ENCODE results near the gene FAAP20.
A peak's percentile ranks its signal among the peaks of the same experiment; 100 is the strongest.

The FAAP20 gene

DNA sequence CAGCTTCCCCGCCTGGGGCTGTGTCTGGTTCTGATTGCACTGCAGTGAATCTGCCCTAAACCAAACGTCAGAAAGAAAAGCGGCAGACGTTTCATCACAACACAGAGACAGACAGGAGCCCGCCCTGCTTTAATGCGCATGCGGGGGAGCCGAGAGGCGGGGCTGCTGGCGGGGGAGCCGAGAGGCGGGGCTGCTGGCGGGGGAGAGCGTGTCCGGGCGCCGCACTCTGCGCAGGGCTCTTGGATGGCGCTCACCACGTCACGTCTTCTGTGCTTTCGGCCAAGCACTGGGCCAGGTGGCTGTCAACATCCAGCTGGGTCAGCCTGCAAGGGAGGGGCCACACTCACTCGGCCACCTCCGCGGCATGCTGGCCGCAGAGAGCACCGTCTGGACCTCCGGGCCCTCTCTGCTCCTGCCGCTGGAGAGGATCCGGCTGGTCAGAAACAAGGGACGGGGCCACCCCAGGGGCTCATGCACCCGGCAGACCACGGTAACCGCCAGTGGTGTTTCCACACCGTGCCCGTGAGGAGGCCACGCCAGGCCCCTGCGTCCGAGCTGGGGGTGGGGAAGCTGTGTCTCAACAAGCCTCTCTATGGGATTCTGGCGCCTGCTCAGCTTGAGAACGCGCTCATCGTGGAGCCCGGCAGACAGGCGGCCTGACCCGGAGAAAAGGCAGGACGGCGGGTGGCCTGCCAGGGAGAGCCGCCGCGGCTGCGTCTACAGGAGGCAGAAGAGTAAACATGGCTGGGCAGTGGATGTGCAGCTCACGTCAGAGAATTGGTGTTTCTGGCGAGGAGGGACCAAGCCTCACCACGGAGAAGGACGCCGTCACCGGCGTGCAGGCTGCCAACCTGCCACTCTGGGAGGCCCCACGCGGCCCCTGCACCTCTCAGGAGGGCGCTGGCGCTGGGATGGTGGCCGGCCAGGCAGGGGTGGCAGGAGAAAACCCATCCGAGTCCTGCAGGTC, 4.8 kb downstream of the FAAP20 start:
- peaks cover 19% of the 10 kb centered on the region for H3K4me1 Mint-ChIP-seq
- H3K27me3 Mint-ChIP-seq (ENCODE audit: low read depth): no peaks in the 10 kb centered on the region
- no peaks in the 10 kb centered on the region for H3K9me3 Mint-ChIP-seq
- H3K36me3 Mint-ChIP-seq (ENCODE audit: low read depth): peaks cover 7% of the 10 kb centered on the region
- H3K4me3 Mint-ChIP-seq: peak overlapping the region; percentile 80 to 85 (median 83)
- peak overlapping the region; percentile 90 to 98 (median 96) for H3K27ac Mint-ChIP-seq
- no peak for TF ChIP-seq CTCF (IDR thresholded peaks at IDR 0.05; ENCODE audit: unreplicated experiment in 3 of 3)

GRCh38 chr1:2188336-2188735, 6.2 kb downstream of the FAAP20 start:
- TF ChIP-seq CTCF (IDR thresholded peaks at IDR 0.05; ENCODE audit: unreplicated experiment in 3 of 3): no peak
- Mint-ChIP-seq H3K36me3 (ENCODE audit: low read depth) (peaks cover 15% of the 10 kb centered on the region), H3K4me3 (peak overlapping the region in 1 of 3 experiments; percentile 29), H3K9me3 (no peaks in the 10 kb centered on the region), H3K27ac (peak overlapping the region in 2 of 3 experiments; percentile 28 to 66), H3K4me1 (peaks cover 19% of the 10 kb centered on the region), H3K27me3 (ENCODE audit: low read depth) (peaks cover 4% of the 10 kb centered on the region)

- Mint-ChIP-seq H3K4me3 (no peak overlapping the region), H3K4me1 (peaks cover 16% of the 10 kb centered on the region), H3K36me3 (ENCODE audit: low read depth) (peaks cover 22% of the 10 kb centered on the region), H3K27me3 (ENCODE audit: low read depth) (peaks cover 4% of the 10 kb centered on the region), H3K27ac (no peak overlapping the region), H3K9me3 (no peaks in the 10 kb centered on the region)
- no peak for TF ChIP-seq CTCF (IDR thresholded peaks at IDR 0.05; ENCODE audit: unreplicated experiment in 3 of 3)
Observed at GRCh38 chr1:2187619-2188018, 7.0 kb downstream of the FAAP20 start.

DNA sequence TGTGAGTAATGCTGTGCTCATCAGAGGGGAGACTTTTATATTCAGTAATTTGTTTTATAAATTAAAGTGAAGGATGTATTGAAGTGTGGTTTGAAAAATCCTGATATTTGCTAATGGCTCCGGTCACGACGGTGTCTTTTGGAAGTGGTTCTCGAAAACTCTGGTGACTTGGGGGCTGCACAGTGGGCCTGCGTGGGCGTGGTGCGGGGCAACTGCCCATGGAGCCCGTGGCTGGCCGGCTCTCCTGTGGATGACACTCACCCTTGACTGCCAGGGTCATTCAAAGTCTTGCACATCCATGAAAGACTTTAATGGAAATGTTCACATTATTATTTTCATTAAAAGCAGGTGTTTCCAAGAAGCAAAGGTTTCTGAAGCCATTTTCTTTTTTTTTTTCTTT, 7.7 kb downstream of the FAAP20 start:
- Mint-ChIP-seq H3K27me3 (ENCODE audit: low read depth) (peaks cover 4% of the 10 kb centered on the region), H3K4me3 (no peak overlapping the region), H3K27ac (no peak overlapping the region), H3K9me3 (no peaks in the 10 kb centered on the region), H3K36me3 (ENCODE audit: low read depth) (peaks cover 24% of the 10 kb centered on the region), H3K4me1 (peaks cover 15% of the 10 kb centered on the region)
- TF ChIP-seq CTCF (IDR thresholded peaks at IDR 0.05; ENCODE audit: unreplicated experiment in 3 of 3): no peak

DNA sequence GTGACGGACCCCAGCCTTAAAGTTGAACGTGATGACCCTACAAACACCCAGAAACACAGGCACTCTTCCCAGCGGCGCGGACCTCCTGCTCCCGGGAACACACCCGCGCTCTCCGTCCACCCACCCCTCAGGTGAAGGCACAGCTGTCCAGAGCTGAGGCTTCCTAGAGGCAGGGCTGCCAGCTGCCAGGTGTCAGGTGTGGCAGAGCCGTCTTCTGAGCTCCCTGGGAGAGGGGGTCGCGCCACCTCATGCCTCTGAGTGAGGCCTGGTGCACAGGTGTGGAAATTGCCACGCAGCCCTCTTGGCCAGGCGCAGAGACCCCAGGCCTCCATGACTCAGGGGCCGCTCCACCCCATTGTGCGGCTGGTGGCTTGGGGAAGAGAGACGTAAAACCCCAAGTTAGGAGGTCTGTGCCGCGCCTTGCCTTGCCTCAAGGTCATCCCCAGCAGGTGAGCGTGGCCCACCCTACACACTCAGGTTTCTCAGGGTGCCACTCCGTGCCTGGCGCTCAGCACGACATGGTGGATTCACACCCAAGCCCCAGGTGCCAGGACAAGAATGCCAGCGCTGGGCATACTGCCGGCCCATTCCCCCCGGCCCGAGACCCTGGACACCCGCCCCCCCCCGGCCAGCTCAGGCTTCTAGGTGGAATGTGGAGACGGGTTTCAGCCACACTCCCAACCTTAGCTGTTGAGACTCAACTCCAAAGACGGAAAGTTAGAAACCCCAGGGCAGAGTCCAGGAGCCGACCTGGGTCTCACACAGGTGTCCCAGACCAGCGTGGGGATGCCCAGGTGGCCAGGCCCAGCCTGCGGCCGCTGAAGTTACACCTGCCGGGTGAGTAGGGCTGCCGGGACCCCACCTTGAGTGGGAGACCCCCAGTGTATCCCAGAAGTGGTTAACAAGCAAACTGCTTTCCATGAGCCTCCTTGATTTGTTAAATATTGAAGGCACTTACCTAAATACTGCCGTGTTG, 8.4 kb downstream of the FAAP20 start:
- H3K9me3 Mint-ChIP-seq: no peaks in the 10 kb centered on the region
- TF ChIP-seq CTCF (IDR thresholded peaks at IDR 0.05; ENCODE audit: unreplicated experiment in 3 of 3): no peak
- peaks cover 10% of the 10 kb centered on the region for H3K4me1 Mint-ChIP-seq
- H3K36me3 Mint-ChIP-seq (ENCODE audit: low read depth): peaks cover 21% of the 10 kb centered on the region
- H3K27me3 Mint-ChIP-seq (ENCODE audit: low read depth): peaks cover 4% of the 10 kb centered on the region
- no peak overlapping the region for H3K27ac Mint-ChIP-seq
- H3K4me3 Mint-ChIP-seq: no peak overlapping the region

All from nephron (organoid).